Keratinocyte (primary cell): ENCODE data around the gene NCBP1. TPM values are rescaled to one million over a fixed set of nuclear protein-coding genes. Genes with fewer than 3 reads are reported as not detected.

Experiments used
- DNase-seq: peaks from one replicate; pipeline ENCODE4 v3.0.0-alpha.2; 2011; ENCODE audit warnings: low read depth, missing footprints, low spot score
- FAIRE-seq: peaks from 2 replicates; lab custom pipeline; 2011; peaks lifted over from hg19 to GRCh38; lab: Jason Lieb, UNC
- H2AFZ ChIP-seq: 2 replicates; pipeline ENCODE4 v1.6.0; 2012; ENCODE audit warnings: low read length, control low read depth, inconsistent platforms; ENCODE audit not compliant: control insufficient read depth
- H3K27ac ChIP-seq: 2 replicates; pipeline ENCODE4 v1.5.1; 2011; ENCODE audit warnings: low read length; ENCODE audit not compliant: control insufficient read depth, insufficient read depth
- H3K27me3 ChIP-seq: 3 replicates; pipeline ENCODE4 v1.6.0; 2011; ENCODE audit warnings: low read length; ENCODE audit not compliant: control insufficient read depth, insufficient read depth; ENCODE audit errors: extremely low read depth
- H3K36me3 ChIP-seq, 2 experiments: 2 replicates in 1 of 2; 3 replicates in 1 of 2; pipeline ENCODE4 v1.5.1; 2011; ENCODE audit warnings: low read length in 2 of 2, mild to moderate bottlenecking in 1 of 2; ENCODE audit not compliant: control insufficient read depth in 2 of 2, insufficient read depth in 2 of 2; ENCODE audit errors: extremely low read depth in 1 of 2
- H3K4me1 ChIP-seq: 3 replicates; pipeline ENCODE4 v1.5.1; 2011; ENCODE audit warnings: low read length; ENCODE audit not compliant: control insufficient read depth, insufficient read depth; ENCODE audit errors: extremely low read depth
- H3K4me2 ChIP-seq: 3 replicates; pipeline ENCODE4 v1.6.0; 2011; ENCODE audit warnings: low read depth, low read length; ENCODE audit not compliant: control insufficient read depth, insufficient read depth; ENCODE audit errors: extremely low read depth
- H3K4me3 ChIP-seq, 3 experiments: fragments of 200-600 bp in 1 of 3; sonication (generic) in 1 of 3; 2 replicates in 2 of 3; 3 replicates in 1 of 3; pipeline ENCODE4 v1.5.1; 2011 to 2016; ENCODE audit warnings: low read length in 3 of 3, mild to moderate bottlenecking in 3 of 3, control low read depth in 2 of 3, inconsistent platforms in 1 of 3, low read depth in 1 of 3, mixed read lengths in 1 of 3, mixed run types in 1 of 3, moderate library complexity in 1 of 3; ENCODE audit not compliant: control insufficient read depth in 2 of 3, insufficient read depth in 2 of 3; ENCODE audit errors: extremely low read depth in 1 of 3
- H3K79me2 ChIP-seq: 2 replicates; pipeline ENCODE4 v1.6.0; 2012; ENCODE audit warnings: low read length; ENCODE audit not compliant: control insufficient read depth, insufficient read depth
- H3K9ac ChIP-seq: 3 replicates; pipeline ENCODE4 v1.6.0; 2011; ENCODE audit warnings: low read length; ENCODE audit not compliant: control insufficient read depth, insufficient read depth; ENCODE audit errors: extremely low read depth
- H3K9me1 ChIP-seq: 3 replicates; pipeline ENCODE4 v1.6.0; 2011; ENCODE audit warnings: low read length; ENCODE audit not compliant: control insufficient read depth, insufficient read depth; ENCODE audit errors: extremely low read depth
- H3K9me3 ChIP-seq: 2 replicates; pipeline ENCODE4 v1.5.1; 2012; ENCODE audit warnings: low read depth, low read length; ENCODE audit not compliant: control insufficient read depth
- H4K20me1 ChIP-seq: 3 replicates; pipeline ENCODE4 v1.6.0; 2011; ENCODE audit warnings: low read length; ENCODE audit not compliant: control insufficient read depth, insufficient read depth; ENCODE audit errors: extremely low read depth
- CTCF ChIP-seq, 3 experiments: IDR thresholded peaks in 1 of 3; conservative IDR thresholded peaks in 1 of 3; optimal IDR thresholded peaks in 1 of 3; 2 replicates in 2 of 3; 3 replicates in 1 of 3; pipeline versions ENCODE3 to v1.5.1; 2011; ENCODE audit warnings: low read length in 3 of 3, mild to moderate bottlenecking in 3 of 3, moderate library complexity in 2 of 3, control low read depth in 1 of 3, inconsistent platforms in 1 of 3; ENCODE audit not compliant: insufficient read depth in 2 of 3; ENCODE audit errors: extremely low read depth in 1 of 3
- EZH2 ChIP-seq: IDR thresholded peaks from one replicate; pipeline ENCODE4 v1.6.1; 2012; ENCODE audit warnings: inconsistent platforms, mild to moderate bottlenecking, low read length, moderate library complexity
- dilution Hi-C: fragments of 300-500 bp; cut with MboI; formaldehyde crosslinking; loops from one replicate; pipeline ENCODE4 v1.7.0; 2020; ENCODE audit warnings: low sequenced_read_pairs; ENCODE audit not compliant: extremely low pct_ligation_motif_present
- polyA plus RNA-seq, 5 experiments: library from polyadenylated mRNA; depleted of rRNA in 3 of 5; stranded (reverse) in 3 of 5; stranded (forward) in 1 of 5; unstranded in 1 of 5; fragments of >200 nt; gene quantifications; 1 replicate in 1 of 5; 2 replicates in 3 of 5; 3 replicates in 1 of 5; pipeline versions ENCODE4 v1.2.1 to v1.2.3, GENCODE V29; 2011 to 2012; ENCODE audit warnings: missing spikeins in 2 of 5, low read depth in 1 of 5, low replicate concordance in 1 of 5

NCBP1 gene
- polyA plus RNA-seq, 1 donor (not counting 4 experiments of a cell fraction or from before 2014, with no cell fraction given) = 38.6 TPM

DNA sequence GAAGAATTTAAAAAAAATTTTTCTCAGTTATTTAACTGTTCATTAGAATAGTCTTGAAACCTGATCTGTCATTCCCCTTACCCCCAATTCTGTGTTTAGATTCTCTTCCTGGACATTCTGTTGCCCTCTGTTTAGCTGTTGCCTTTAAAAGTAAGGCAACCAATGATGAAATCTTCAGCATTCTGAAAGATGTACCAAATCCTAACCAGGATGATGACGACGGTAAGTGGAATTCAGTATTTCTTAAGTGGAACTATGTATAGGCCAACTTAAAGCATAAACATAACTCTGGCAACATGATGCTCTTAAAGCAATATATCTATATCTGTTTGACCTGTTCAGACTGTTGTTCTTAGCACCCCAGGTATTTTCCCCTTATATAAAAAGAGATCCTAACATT, 27.2 kb downstream of the NCBP1 start:
- no peaks in the 10 kb centered on the region for H3K9me3 ChIP-seq
- no peak for FAIRE-seq

GRCh38 chr9:97665742-97666141, 32.1 kb downstream of the NCBP1 start:
- no peaks in the 10 kb centered on the region for H3K9me3 ChIP-seq
- FAIRE-seq (no peak), DNase-seq (no peak)
- H3K36me3 ChIP-seq = peaks cover 21 to 44% of the 10 kb centered on the region in 2 experiments
- no peak overlapping the region for H3K4me2 ChIP-seq
- no peak overlapping the region for H2AFZ ChIP-seq
- TF ChIP-seq CTCF (optimal IDR thresholded peaks at IDR 0.05 in 1 of 3, IDR thresholded peaks at IDR 0.05 in 1 of 3, conservative IDR thresholded peaks at IDR 0.05 in 1 of 3; ENCODE audit: extremely low read depth in 1 of 3, insufficient read depth in 2 of 3, low read length in 3 of 3) = no peak
- no peak for TF ChIP-seq EZH2
- no peaks in the 10 kb centered on the region for H3K27me3 ChIP-seq
- no peaks in the 10 kb centered on the region for H3K9me1 ChIP-seq
- H3K4me1 ChIP-seq = no peaks in the 10 kb centered on the region
- H3K9ac ChIP-seq = no peak overlapping the region
- no peaks in the 10 kb centered on the region for H4K20me1 ChIP-seq
- dilution Hi-C loops = no loop called here
- H3K27ac ChIP-seq = no peak overlapping the region
- no peak overlapping the region for H3K4me3 ChIP-seq
- H3K79me2 ChIP-seq = no peaks in the 10 kb centered on the region

More for the DNA sequence above, 27.2 kb downstream of the NCBP1 start:
- no peak overlapping the region for H3K4me3 ChIP-seq
- no peaks in the 10 kb centered on the region for H3K79me2 ChIP-seq
- H3K9ac ChIP-seq = no peak overlapping the region
- no peak overlapping the region for H2AFZ ChIP-seq
- dilution Hi-C loops = no loop called here
- H4K20me1 ChIP-seq = no peaks in the 10 kb centered on the region
- no peak overlapping the region for H3K4me2 ChIP-seq
- H3K27ac ChIP-seq = no peak overlapping the region
- H3K27me3 ChIP-seq = no peaks in the 10 kb centered on the region
- peaks cover 25 to 42% of the 10 kb centered on the region in 2 experiments for H3K36me3 ChIP-seq
- H3K4me1 ChIP-seq = no peaks in the 10 kb centered on the region
- no peak for TF ChIP-seq CTCF (optimal IDR thresholded peaks at IDR 0.05 in 1 of 3, IDR thresholded peaks at IDR 0.05 in 1 of 3, conservative IDR thresholded peaks at IDR 0.05 in 1 of 3; ENCODE audit: extremely low read depth in 1 of 3, insufficient read depth in 2 of 3, low read length in 3 of 3)
- H3K9me1 ChIP-seq = no peaks in the 10 kb centered on the region
- DNase-seq = no peak
